G401.6 (cell line): ENCODE results near the gene ACSS2.
"Not testable (repeated sequence)": the region's sequence is repeated elsewhere in the genome, so short reads cannot be mapped to it uniquely, and the experiment has no call there.

Source experiments
- FAIRE-seq: peaks from 2 replicates; lab custom pipeline; 2012; peaks lifted over from hg19 to GRCh38; lab: Jason Lieb, UNC

The ACSS2 gene

DNA sequence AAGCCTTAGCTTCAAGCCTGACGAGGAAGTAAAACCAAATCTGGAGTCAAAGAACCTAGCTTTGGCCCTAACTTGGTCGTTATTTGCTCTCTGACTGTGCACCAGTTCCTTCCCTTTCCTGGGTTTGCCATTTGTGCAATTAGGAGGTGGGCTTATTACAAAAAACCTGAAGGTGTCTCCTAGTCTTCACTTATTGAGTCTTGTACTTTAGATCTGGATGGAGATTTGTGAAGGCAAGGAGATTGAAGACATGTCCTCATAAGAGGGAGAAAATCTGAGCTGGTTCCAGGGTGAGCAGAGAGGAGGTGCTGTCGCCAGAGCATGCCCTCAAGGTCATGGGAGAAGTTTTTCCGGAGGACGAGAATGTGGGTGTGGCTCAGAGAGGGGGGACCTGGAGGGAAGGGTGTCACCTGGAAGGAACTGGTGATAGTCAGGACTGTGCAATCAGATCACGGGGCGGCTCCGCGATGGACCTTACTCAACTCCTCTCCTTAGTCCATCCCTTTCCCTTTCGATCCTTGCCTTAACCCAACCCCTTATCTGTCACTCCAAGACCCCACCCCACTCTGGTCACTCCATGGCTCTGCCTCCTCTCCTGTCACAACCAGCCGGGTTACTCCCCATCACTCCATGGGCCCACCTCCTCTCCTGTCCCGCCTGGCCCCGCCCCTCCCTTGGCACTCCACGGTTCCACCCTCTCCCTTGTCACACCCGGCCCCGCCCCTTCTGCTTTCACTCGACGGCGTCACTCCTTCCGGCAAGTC is 588 bp upstream of the ACSS2 start:
- FAIRE-seq, result peak; percentile 96

DNA sequence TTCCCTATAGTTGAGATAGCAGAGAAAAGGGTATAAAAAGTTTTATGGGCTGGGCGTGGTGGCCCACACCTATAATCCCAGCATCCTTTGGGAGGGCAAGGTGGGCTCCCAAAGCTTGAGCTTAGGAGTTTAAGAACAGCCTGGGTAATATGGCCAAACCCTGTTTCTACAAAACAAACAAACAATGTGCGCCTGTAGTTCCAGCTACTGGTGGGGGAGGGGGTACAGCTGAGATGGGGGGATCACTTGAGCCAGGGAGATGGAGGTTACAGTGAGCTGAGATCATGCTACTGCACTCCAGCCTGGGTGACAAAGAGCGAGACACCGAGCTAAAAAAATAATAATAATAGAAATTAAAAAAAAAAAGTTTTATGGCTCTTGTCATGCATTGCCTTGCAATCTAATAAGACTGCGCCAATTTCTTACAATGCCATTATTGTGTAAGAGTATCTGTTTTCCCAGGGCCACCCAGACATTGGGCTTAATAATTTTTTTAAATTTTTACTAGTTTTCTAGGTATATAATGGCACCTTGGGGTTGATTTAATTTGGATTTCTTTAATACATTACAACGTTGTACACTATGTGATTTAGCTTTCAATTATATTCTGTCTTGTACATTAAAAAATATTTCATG is 3.9 kb downstream of the ACSS2 start:
- no peak for FAIRE-seq

- FAIRE-seq, result not testable (repeated sequence)
Observed at GRCh38 chr20:34880971-34881370, 4.6 kb downstream of the ACSS2 start.

- no peak for FAIRE-seq
Observed at GRCh38 chr20:34881689-34882088, 5.3 kb downstream of the ACSS2 start.

GRCh38 chr20:34883087-34883688 is 6.8 kb downstream of the ACSS2 start:
- FAIRE-seq, result no peak

DNA sequence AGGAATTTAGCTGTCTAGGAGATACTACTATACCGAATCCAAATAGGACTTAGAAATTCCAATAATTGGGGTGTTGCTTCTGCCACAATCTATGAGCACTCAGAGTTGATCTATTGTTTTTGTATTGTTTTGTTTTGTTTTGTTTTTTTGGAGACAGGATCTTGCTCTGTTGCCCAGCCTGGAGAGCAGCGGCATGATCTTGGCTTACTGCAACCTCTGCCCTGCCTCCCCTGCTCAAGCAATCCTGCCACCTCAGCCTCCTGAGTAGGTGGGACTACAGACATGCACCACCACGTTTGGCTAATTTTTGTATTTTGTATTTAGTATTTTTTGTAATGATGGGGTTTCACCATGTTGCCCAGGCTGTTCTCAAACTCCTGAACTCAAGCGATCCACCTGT is 7.4 kb downstream of the ACSS2 start:
- no peak for FAIRE-seq

DNA sequence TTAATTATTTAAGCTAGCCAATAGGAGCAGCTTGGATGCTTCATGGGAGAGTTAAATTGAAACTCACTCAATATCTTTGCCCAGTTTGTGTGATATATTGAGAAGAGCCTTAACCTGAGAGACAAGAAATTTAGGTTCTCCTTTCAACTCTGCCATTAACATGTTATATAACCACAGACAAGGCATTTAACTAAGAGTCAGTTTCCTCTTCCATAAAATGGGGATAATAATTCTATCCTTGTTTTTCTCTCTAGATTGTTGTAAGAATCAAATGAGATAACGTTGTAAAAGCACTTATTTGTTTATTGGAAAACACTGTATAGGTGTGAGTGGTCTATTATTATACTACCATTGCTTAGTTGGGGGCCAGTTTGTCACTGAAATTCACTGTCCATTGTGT is 7.8 kb downstream of the ACSS2 start:
- no peak for FAIRE-seq

GRCh38 chr20:34886122-34886521 is 9.7 kb downstream of the ACSS2 start:
- FAIRE-seq, result no peak

- FAIRE-seq, result no peak
Observed at GRCh38 chr20:34887023-34887422, 10.6 kb downstream of the ACSS2 start.

DNA sequence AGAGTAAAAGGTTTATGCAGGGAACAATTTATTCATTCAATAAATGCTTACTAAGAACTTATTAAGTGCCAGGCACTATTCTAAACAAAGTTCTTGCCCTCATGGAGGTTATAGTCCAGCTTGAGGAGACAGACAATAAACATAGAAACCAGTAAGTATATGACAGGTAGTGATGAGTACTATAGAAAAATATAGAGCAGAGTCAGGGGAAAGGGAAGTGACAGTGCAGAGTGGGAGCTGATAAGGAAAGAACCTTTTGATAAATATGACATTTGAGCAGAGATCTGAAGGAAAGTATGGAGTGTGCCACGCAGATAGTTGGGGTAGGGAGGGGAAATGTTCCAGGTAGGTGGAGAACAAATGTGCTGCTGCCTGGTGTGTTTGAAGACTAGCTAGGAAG is 12.1 kb downstream of the ACSS2 start:
- no peak for FAIRE-seq

DNA sequence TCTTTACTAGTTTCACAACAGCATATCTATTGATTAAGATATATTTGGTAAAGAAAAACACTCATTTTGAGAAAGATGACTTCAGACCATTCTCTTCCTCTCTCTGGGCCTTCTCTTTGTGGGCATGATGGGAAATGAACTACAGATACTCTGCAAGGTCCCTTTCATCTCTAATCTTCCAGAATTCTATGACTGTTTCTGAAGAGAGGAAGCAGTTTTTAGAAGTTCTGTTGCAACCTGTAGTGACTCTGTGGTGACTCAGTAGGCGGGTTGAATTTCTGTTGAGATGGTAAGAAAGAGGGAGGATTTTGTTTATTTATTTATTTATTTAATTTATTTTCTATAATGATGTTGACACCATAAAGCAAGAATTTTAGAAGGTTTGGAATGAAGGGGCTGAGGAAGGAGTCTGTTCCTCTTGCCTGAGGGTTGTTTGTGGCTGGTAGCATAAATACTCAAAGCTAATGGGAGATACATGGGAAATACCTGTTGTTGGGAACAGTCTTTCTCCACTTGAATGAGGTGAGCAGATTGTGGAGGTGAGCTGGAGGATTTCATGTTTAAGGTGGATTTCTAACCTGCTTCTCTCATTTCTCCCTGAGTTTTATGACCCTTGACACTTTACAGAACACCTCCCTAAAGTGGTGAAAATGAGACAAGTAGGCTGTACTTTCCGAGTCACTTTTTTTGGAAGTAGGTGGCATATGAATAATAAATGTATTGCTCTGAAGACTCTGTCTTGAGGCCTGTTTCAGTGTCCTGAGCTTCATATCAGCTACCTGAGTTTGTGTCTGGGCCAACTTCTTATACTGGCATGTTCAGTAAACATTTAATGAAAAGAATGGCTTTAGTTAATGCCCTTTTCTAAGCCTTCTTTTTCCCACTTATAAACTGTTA is 15.0 kb downstream of the ACSS2 start:
- FAIRE-seq, result no peak

- no peak for FAIRE-seq
Observed at GRCh38 chr20:34892671-34893070, 16.3 kb downstream of the ACSS2 start.

GRCh38 chr20:34894723-34895122 is 18.3 kb downstream of the ACSS2 start:
- FAIRE-seq, result no peak

GRCh38 chr20:34895465-34895864 is 19.1 kb downstream of the ACSS2 start:
- no peak for FAIRE-seq

GRCh38 chr20:34896086-34896621 is 19.7 kb downstream of the ACSS2 start:
- no peak for FAIRE-seq

DNA sequence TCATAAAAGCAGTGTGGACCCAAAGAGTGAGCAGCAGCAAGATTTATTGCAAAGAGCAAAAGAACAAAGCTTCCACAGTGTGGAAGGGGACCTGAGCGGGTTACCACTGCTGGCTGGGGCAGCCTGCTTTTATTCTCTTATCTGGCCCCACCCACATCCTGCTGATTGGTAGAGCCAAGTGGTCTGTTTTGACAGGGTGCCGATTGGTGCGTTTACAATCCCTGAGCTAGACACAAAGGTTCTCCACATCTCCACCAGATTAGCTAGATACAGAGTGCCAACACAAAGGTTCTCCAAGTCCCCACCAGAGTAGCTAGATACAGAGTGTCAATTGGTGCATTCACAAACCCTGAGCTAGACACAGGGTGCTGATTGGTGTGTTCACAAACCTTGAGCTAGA is 21.7 kb downstream of the ACSS2 start:
- not testable (repeated sequence) for FAIRE-seq

DNA sequence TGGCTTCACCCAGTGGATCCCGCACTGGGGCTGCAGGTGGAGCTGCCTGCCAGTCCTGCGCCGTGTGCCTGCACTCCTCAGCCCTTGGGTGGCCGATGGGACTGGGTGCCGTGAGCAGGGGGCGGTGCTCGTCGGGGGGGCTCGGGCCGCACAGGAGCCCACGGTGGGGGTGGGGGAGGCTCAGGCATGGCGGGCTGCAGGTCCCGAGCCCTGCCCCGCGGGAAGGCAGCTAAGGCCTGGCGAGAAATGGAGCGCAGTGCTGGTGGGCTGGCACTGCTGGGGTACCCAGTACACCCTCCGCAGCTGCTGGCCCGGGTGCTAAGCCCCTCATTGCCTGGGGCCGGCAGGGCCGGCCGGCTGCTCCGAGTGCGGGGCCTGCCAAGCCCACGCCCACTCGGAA is 22.3 kb downstream of the ACSS2 start:
- FAIRE-seq, result not testable (repeated sequence)

GRCh38 chr20:34904202-34904621 is 27.8 kb downstream of the ACSS2 start:
- FAIRE-seq, result no peak

- FAIRE-seq, result no peak
Observed at GRCh38 chr20:34907616-34908469, 31.4 kb downstream of the ACSS2 start.

GRCh38 chr20:34915131-34915530 is 38.7 kb downstream of the ACSS2 start:
- no peak for FAIRE-seq

GRCh38 chr20:34915749-34916455 is 39.5 kb downstream of the ACSS2 start:
- FAIRE-seq, result no peak
